Measurements from ENCODE around the gene FGF6.
"Not testable (repeated sequence)": the region's sequence is repeated elsewhere in the genome, so short reads cannot be mapped to it uniquely, and the experiment has no call there.

FGF6 gene

DNA sequence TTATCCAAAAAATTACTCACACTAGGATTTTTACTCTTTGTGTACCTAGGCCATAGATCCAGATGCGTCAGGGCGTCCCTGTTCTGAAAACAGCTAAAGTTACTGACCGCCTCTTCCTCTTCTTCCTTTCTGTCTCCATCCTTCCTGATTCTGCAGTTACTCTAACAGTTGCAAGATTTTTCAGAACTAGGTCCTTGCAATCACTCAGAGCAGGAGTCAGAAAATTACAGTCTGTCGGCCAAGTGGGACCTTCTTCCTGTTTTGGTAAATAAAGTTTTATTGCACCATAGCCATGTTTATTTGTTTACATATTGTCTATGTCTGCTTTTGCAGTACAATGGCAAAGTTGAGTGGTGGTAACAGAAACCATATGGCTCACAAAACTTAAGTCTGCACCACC lies 25.6 kb upstream of the FGF6 start:
- Histone ChIP-seq H3K4me1 (no peaks in the 10 kb centered on the region), H3K9me3 (no peaks in the 10 kb centered on the region), H3K36me3 (no peaks in the 10 kb centered on the region), H3K27me3 (no peaks in the 10 kb centered on the region), H3K27ac (no peak overlapping the region), H3K4me3 (no peak overlapping the region)
- TF ChIP-seq, protein P1, sequence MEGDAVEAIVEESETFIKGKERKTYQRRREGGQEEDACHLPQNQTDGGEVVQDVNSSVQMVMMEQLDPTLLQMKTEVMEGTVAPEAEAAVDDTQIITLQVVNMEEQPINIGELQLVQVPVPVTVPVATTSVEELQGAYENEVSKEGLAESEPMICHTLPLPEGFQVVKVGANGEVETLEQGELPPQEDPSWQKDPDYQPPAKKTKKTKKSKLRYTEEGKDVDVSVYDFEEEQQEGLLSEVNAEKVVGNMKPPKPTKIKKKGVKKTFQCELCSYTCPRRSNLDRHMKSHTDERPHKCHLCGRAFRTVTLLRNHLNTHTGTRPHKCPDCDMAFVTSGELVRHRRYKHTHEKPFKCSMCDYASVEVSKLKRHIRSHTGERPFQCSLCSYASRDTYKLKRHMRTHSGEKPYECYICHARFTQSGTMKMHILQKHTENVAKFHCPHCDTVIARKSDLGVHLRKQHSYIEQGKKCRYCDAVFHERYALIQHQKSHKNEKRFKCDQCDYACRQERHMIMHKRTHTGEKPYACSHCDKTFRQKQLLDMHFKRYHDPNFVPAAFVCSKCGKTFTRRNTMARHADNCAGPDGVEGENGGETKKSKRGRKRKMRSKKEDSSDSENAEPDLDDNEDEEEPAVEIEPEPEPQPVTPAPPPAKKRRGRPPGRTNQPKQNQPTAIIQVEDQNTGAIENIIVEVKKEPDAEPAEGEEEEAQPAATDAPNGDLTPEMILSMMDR (IDR thresholded peaks at IDR 0.05), result no peak
- no peak for DNase-seq
- intact Hi-C loops (cut with DNase I; ENCODE audit: low total_unique reads), result no loop called here

DNA sequence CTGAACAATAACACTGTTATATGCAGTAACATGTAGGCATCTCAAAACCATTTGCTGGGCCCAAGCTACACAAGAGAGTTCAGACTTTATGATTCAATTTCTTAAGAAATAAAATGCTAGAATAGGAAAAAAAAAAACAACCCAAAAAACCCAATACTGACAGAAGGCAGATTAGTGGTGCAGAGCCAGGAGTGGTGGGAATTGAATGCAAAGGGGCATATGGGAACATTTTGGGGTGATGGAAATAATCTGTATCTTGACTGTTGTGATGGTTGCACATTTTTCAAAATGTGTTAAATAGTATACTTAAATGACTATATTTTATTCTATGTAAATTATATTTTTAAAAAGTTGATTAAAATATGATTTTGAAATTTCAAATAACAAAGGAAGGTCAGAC lies 23.4 kb upstream of the FGF6 start:
- TF ChIP-seq, protein P1 (IDR thresholded peaks at IDR 0.05), result no peak
- intact Hi-C loops (cut with DNase I; ENCODE audit: low total_unique reads), result no loop called here

DNA sequence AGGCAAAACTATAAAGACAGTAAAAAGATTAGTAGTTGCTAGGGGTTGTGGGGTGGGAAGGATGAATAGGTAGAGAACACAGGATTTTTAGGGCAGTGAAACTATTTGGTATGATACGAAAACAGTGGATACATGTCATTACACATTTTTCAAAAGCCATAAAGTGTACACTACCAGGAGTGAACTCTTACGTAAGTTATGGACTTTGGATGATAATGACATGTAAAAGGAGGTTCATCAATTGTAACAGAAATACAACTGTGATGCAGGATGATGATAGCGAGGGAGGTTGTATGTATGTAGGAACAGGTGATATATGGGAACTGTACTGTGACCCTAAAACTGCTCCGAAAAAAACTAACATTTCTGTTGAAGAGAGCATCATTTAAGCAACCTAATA lies 15.1 kb upstream of the FGF6 start:
- Histone ChIP-seq H3K36me3 (no peaks in the 10 kb centered on the region), H3K9me3 (no peaks in the 10 kb centered on the region), H3K27me3 (no peaks in the 10 kb centered on the region), H3K27ac (no peak overlapping the region), H3K4me3 (no peak overlapping the region), H3K4me1 (no peaks in the 10 kb centered on the region)
- TF ChIP-seq, protein P1 (IDR thresholded peaks at IDR 0.05), result no peak
- DNase-seq, result no peak
- intact Hi-C loops (cut with DNase I; ENCODE audit: low total_unique reads), result loop anchor here (5.0 kb wide), 1 partner anchor 97 kb away; no protein-coding TSS in a partner anchor

More for the DNA sequence above, 23.4 kb upstream of the FGF6 start:
- Histone ChIP-seq H3K9me3 (no peaks in the 10 kb centered on the region), H3K36me3 (no peaks in the 10 kb centered on the region), H3K27me3 (no peaks in the 10 kb centered on the region), H3K27ac (no peak overlapping the region), H3K4me1 (no peaks in the 10 kb centered on the region), H3K4me3 (no peak overlapping the region)
- no peak for DNase-seq

DNA sequence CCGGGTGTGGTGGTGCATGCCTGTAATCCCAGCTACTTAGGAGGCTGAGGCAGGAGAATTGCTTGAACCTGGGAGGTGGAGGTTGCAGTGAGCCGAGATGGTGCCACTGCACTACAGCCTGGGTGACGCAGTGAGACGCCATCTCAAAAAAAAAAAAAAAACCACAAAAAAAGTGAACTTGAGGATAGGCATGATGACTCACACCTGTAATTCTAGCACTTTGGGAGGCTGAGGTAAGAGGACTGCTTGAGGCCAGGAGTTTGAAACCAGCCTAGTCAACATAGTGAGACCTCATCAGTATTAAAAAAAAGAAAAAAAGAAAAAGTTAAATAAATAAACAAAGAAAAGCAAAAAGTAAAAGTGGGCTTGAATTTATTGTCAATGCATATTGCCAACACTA lies 10.2 kb upstream of the FGF6 start:
- H3K9me3 ChIP-seq; intact Hi-C loops (cut with DNase I; ENCODE audit: low total_unique reads); H3K27me3 ChIP-seq; H3K27ac ChIP-seq; DNase-seq; H3K36me3 ChIP-seq; H3K4me3 ChIP-seq; H3K4me1 ChIP-seq: not testable (repeated sequence)

DNA sequence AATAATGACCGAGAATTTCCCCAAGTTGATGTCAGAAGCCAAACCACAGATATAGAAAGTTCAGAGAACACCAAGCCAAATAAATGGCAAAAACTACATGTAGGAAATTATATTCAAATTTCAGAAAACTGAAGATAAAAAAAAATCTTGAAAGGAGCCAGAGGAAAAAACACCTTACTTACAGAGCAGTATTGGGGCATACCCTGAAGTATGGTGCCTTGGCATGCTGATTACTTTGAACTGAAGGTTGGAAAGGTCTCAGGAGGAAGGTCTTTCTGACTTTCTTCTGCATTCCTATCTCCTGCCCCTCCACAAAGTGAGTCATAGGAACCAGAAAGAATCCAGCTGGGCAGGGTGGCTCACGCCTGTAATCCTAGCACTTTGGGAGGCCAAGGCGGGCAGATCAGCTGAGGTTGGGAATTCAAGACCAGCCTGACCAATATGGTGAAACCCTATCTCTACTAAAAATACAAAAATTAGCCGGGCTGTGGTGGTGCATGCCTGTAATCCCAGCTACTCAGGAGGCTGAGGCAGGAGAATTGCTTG lies 8.8 kb upstream of the FGF6 start:
- no peaks in the 10 kb centered on the region for H3K36me3 ChIP-seq
- no peaks in the 10 kb centered on the region for H3K4me1 ChIP-seq
- H3K27me3 ChIP-seq, result peaks cover 0 to 2% of the 10 kb centered on the region in 2 donors
- intact Hi-C loops (cut with DNase I; ENCODE audit: low total_unique reads), result no loop called here
- H3K4me3 ChIP-seq, result no peak overlapping the region
- DNase-seq, result no peak
- H3K27ac ChIP-seq, result no peak overlapping the region
- TF ChIP-seq, protein P1 (IDR thresholded peaks at IDR 0.05), result no peak
- H3K9me3 ChIP-seq, result no peaks in the 10 kb centered on the region

DNA sequence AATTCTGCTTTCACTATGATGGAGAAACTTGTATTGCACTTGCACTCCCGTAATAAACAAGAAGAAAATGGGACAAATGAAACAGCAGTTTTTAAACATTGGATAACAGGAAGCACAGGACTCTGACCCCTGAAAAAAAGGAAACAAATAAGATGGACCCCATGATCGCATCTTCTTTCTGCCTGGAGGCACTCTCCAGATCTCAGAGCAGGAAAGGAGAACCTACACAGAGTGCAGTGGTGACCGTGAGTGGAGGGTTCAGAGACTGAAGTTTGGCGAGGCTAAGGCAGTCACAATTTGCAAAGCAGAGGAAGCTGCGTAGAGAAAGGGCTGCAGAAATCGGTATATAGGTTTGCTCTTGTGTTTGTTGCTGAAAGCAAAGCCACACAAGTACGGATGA lies 6.1 kb upstream of the FGF6 start:
- Histone ChIP-seq H3K27ac (no peak overlapping the region), H3K4me3 (no peak overlapping the region), H3K4me1 (no peaks in the 10 kb centered on the region), H3K9me3 (no peaks in the 10 kb centered on the region), H3K27me3 (peaks cover 0 to 2% of the 10 kb centered on the region in 2 donors), H3K36me3 (no peaks in the 10 kb centered on the region)
- intact Hi-C loops (cut with DNase I; ENCODE audit: low total_unique reads), result no loop called here
- no peak for DNase-seq
- TF ChIP-seq, protein P1 (IDR thresholded peaks at IDR 0.05), result no peak

All from tibial artery (tissue), 4 donors.